GM06990 (cell line): ENCODE measurements around the gene KAZALD1.

Experiments
- DNase-seq: peaks from one replicate; pipeline ENCODE4 v3.0.0-alpha.2; 2011; ENCODE audit not compliant: insufficient read length; ENCODE audit errors: extremely low read depth
- H3K27me3 ChIP-seq: replicated peaks from 2 replicates; pipeline ENCODE4 v1.6.0; 2011; ENCODE audit warnings: low read length; ENCODE audit not compliant: control insufficient read depth, insufficient read depth
- H3K36me3 ChIP-seq: 2 replicates; pipeline ENCODE4 v1.5.1; 2011; ENCODE audit warnings: low read length; ENCODE audit not compliant: control insufficient read depth, insufficient read depth
- H3K4me3 ChIP-seq: replicated peaks from 2 replicates; pipeline ENCODE4 v1.5.1; 2011; ENCODE audit warnings: low read depth, mild to moderate bottlenecking, control low read depth, low read length
- TF ChIP-seq, protein P1 (sequence below): IDR thresholded peaks from 2 replicates; pipeline ENCODE4 v1.5.1; 2011; ENCODE audit warnings: low read length, control low read depth, mild to moderate bottlenecking, inconsistent platforms; ENCODE audit not compliant: insufficient read depth, poor library complexity, severe bottlenecking

Gene KAZALD1

DNA sequence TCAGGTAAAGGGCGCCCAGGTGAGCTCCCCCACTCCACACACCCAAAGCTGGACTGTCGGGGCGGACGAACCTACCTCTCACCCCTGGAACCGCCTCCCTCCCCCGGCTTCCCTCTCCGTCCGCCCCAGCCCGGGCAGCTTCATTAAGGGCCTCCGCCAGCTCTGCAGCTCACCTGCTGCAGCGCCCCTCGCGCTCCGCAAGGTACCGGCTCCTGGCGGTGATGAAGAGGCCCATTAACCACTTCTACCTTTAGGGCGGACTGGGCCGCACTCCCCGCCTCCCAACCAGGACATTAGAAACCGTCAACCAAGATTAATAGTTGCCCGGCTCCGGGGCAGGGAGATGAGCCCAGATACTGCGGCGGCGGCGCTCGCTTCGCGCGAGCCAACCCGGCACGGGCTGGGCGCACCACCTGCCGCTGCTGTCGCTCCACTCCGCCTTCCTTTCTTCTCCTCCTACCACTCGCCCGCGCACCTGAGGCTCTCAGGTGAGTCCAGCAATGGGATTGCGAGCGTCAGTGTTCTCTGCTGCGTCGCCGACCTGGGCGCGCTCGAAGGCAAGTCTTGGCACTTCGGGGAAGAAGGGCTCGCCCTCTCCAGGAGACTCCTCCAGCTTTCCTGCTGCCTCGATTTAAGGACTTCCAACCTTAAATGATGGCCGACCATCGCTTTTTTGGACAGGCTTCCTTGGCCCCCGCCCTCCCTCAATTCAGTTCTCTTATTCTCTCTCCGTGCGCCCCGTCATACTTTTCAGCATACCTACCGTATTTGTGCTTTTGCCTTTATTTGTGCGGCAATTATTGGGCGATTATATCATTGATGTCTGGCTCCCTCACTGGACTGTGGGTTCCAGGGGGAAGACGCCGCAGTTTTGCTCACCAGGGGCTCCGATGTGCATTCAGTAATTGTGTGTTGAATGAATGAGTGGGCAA lies 13.6 kb upstream of the KAZALD1 start:
- TF ChIP-seq, protein P1, sequence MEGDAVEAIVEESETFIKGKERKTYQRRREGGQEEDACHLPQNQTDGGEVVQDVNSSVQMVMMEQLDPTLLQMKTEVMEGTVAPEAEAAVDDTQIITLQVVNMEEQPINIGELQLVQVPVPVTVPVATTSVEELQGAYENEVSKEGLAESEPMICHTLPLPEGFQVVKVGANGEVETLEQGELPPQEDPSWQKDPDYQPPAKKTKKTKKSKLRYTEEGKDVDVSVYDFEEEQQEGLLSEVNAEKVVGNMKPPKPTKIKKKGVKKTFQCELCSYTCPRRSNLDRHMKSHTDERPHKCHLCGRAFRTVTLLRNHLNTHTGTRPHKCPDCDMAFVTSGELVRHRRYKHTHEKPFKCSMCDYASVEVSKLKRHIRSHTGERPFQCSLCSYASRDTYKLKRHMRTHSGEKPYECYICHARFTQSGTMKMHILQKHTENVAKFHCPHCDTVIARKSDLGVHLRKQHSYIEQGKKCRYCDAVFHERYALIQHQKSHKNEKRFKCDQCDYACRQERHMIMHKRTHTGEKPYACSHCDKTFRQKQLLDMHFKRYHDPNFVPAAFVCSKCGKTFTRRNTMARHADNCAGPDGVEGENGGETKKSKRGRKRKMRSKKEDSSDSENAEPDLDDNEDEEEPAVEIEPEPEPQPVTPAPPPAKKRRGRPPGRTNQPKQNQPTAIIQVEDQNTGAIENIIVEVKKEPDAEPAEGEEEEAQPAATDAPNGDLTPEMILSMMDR: no peak
- H3K27me3 ChIP-seq: no peaks in the 10 kb centered on the region
- no peak for DNase-seq
- no peaks in the 10 kb centered on the region; the same call in 1 of the 2 replicates for H3K36me3 ChIP-seq
- no peak overlapping the region for H3K4me3 ChIP-seq

DNA sequence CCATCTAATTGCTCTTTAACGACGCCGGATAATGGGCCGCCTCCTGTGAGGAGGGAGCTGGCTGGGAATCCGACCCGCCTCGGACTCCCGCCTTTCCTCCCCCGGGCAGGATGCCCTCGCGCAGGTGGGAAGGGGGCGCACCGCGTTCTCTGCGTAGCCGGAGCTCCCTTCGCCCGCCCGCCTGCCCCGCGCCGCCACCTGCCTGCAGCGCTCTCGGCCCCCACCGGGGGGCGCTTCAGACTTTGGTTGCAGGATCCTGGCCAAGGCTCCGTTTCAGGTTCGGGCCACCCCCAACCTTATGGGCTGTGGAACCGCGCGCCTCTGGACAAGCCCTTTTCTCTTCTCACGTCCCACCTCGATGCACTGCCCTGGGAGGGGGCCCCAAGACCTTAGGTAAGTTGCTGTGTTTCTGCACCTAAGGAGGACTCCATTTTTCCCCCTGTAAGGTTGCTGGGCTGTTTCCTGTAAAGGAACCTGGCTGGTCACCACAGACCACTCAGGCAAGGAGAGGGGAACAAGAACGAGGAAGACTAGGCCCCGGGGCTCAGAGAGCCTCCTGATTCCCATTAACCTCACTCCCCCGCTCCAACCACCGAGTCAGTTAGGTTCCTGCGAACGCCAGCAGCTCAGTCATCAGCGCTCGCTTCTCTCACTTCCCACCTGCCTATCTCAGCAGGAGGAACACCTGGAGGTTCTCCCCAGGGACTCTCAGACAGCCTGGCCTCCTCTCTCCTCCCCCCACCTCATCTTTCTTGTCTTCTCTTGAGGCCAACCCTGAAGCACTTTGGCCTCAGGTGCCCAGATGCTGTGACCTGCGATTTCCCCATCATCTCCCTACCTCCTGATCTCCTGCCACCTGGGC lies 11.3 kb upstream of the KAZALD1 start:
- no peaks in the 10 kb centered on the region; the same call in none of the 2 replicates for H3K36me3 ChIP-seq
- no peaks in the 10 kb centered on the region for H3K27me3 ChIP-seq
- peak; percentile 72 for DNase-seq
- TF ChIP-seq, protein P1: peak; percentile 90
- H3K4me3 ChIP-seq: peak overlapping the region; percentile 26

DNA sequence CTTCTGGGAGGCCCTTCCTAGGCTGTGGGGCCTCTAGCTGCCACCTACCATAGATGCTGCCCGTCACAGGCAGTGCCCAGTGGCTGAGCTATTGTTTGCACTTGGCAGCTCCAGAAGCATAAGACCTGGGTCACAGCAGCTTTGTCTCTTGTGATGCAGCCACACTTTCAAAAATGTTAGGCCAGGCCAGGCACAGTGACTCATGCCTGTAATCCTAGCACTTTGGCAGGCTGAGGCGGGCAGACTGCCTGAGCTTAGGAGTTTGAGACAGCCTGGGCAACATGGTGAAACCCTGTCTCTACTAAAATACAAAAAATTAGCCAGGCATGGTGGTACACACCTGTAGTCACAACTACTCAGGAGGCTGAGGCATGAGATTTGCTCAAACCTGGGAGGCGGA lies 9.5 kb upstream of the KAZALD1 start:
- no peaks in the 10 kb centered on the region; the same call in none of the 2 replicates for H3K36me3 ChIP-seq
- DNase-seq: no peak
- TF ChIP-seq, protein P1: no peak
- no peaks in the 10 kb centered on the region for H3K27me3 ChIP-seq
- H3K4me3 ChIP-seq: no peak overlapping the region

DNA sequence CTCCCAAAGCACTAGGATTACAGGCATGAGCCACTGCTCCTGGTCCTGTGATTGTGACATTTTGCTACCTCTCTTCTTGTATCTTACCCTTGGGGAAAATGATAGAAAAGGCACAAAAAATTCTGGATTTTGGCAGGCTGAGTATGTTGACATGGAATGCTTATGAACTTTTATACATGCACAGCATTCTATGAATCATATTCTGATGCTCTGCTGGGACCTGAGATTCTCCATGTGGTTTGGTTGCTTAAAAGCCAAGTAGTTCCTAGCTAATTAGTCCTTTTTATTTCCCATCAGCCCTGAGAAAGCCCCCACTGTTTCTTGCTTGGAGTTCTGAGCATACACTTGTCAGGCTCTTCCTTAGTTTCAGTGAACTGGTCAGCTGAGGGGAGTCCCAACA lies 8.3 kb upstream of the KAZALD1 start:
- TF ChIP-seq, protein P1: no peak
- Histone ChIP-seq H3K27me3 (no peaks in the 10 kb centered on the region), H3K36me3 (peaks cover 2% of the 10 kb centered on the region), H3K4me3 (no peak overlapping the region)
- DNase-seq: no peak

DNA sequence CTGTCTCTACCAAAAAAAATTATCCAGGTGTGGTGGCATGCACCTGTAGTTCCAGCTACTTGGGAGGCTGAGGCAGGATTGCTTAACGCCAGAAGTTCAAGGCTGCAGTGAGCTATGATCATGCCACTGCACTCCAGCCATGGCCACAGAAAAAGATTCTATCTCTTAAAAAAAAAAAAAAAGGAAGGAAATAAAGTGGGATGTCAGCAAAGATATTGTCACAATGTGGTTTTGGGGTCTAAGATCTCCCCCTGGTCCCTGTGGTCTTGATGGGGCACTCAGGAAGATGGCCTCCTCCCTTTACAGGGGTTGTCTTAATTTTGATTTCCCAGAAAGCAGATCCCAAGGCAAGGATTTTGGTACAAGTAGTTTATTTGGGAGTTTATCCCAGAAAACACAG lies 7.4 kb upstream of the KAZALD1 start:
- Histone ChIP-seq H3K4me3 (no peak overlapping the region), H3K27me3 (no peaks in the 10 kb centered on the region), H3K36me3 (peaks cover 2% of the 10 kb centered on the region)
- no peak for DNase-seq
- TF ChIP-seq, protein P1: no peak
